ENCODE results near the gene CDK7.
"Not testable (repeated sequence)": the region's sequence is repeated elsewhere in the genome, so short reads cannot be mapped to it uniquely, and the experiment has no call there.

CDK7 gene

GRCh38 chr5:69237877-69238276 lies 3.2 kb downstream of the CDK7 start:
- DNase-seq = no peak

DNA sequence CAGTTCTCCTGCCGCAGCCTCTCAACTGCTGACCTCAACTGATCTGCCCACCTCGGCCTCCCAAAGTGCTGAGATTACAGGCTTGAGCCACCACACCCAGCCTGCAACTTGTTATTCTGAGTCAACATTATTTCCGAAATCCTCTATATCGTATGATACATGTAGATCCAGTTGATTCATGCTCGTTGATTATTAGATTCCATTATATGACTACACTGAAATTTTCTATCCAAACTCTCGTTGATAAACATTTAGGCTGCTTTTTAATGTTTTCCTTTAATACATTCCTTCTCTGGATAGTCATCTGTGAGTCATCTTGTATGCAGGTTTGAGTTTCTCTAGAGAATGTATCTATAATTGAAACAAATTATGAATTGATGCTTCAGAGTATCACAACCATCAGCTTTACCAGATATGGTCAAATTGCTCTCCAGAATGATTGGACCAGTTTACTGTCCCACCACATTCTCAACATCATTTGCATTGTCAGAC lies 4.1 kb downstream of the CDK7 start:
- DNase-seq = no peak

DNA sequence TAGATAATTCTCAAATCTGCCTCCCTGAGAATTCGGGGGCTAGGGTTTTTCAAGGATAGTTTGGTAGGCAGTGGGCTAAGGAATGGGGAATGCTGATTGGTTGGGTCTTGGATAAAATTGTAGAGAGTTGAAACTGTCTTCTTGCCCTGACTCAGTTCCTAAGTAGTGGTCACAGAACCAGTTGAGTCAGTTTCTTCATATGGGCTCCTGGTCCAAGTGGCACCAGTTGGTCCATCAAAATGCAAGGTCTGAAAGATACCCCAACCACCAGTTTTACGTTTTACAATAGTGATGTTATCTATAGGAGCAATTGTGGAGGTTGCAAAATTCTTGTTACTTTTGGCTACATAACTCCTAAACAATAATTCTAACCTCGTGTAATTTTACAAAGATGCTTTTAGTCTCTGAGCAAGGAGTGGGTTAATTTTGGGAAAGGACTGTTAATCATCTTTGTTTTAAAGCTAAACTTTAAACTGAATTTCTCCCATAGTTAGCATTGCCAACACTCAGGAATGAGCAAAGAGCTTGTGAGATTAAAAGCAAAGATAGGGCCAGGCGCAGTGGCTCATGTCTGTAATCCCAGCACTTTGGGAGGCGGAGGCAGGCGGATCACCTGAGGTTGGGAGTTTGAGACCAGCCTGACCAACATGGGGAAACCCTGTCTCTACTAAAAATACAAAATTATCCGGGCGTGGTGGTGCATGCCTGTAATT lies 7.7 kb downstream of the CDK7 start:
- DNase-seq = no peak

- no peak for DNase-seq
Observed at GRCh38 chr5:69245031-69245430, 10.3 kb downstream of the CDK7 start.

DNA sequence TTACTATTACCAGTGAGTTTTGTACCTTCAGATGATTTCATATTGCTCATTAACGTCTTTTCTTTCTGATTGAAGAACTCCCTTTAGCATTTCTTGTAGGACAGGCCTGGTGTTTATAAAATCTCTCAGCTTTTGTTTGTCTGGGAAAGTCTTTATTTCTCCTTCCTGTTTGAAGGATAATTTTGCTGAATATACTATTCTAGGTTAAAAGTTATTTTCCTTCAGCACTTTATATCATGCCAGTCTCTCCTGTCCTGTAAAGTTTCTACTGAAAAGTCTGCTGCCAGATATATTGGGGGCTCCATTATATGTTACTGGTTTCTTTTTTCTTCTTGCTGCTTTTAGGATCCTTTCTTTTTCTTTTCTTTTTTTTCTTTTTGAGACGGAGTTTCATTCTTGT lies 13.3 kb downstream of the CDK7 start:
- no peak for DNase-seq

DNA sequence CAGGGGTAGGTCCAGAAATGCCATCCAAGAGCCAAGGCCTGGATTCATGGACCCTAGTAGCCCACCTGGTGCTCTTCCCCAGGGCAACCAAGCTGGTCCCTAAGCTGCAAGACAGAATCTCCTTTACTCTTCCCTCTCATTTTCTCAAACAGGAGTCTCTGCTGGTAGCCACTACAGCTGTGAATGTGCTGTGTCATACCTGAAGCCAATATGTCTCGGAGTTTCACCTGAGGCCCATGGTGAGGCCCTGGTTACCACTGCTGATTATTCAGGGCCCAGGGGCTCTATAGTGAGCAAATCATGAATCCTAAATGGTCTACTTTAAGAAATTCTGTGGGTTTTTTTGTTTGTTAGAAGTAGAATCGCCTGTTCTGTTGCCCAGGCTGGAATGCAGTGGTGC lies 15.9 kb downstream of the CDK7 start:
- DNase-seq = no peak

GRCh38 chr5:69252437-69252836 lies 17.8 kb downstream of the CDK7 start:
- no peak for DNase-seq

- not testable (repeated sequence) for DNase-seq
Observed at GRCh38 chr5:69255940-69256339, 21.3 kb downstream of the CDK7 start.

- no peak for DNase-seq
Observed at GRCh38 chr5:69257577-69257976, 22.9 kb downstream of the CDK7 start.

DNA sequence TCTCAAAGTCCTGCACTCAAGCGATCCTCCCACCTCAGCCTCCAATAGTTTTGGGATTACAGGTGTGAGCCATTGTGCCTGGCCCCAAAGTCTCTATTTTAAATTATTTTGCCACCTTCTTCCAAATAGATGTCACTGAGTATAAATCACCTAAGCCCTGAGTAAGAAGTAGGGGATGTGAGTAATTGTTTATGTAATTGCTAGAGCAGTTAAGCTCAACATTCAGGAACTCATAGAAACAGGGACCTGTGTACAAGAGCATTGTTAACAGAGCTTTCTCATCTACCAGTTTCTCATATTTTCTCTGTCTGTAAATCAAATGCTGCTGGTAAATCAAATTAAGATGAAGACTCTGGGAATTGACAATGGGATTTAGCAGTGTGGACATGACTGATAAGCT lies 26.3 kb downstream of the CDK7 start:
- DNase-seq = no peak

GRCh38 chr5:69265931-69266330 lies 31.2 kb downstream of the CDK7 start:
- peak; percentile 25 for DNase-seq

GRCh38 chr5:69268899-69269298 lies 34.2 kb downstream of the CDK7 start:
- DNase-seq = no peak

DNA sequence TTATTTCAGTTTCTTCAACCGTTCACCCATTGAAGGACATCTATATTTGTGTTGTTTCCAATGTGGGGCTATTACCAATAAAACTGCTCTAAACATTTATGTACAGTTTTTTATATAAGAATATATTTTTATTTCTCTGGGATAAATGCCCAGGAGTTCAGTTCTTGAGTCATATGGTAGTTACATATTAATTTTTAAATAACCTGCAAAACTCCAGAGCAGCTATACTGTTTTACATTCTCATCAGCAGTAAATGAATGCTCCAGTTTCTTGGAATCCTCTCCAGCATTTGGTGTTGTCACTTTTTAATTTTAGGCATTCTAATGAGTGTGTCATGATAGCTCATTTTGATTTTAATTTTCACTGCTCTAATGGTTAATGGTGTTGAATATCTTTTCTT lies 36.2 kb downstream of the CDK7 start:
- DNase-seq = no peak

DNA sequence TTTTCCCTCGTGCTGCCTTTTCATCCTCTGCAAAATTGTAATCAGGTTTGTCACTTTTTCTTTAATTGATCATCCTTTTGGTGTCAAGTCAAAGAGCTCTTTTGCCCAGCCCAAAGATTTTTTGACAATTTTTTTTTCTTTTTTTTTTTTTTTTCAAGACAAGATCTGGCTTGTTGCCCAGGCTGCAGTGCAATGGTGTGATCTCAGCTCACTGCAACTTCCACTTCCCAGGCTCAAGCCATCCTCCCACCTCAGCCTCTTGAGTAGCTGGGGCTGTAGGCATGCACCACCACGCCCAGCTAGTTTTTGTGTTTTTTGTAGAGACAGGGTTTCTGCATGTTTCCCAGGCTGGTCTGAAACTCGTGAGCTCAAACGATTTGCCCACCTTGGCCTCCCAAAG lies 36.7 kb downstream of the CDK7 start:
- peak; percentile 52 for DNase-seq

GRCh38 chr5:69275563-69275962 lies 40.9 kb downstream of the CDK7 start:
- no peak for DNase-seq

GRCh38 chr5:69276422-69277174 lies 41.9 kb downstream of the CDK7 start:
- no peak for DNase-seq

GRCh38 chr5:69279517-69279916 lies 44.8 kb downstream of the CDK7 start:
- DNase-seq = no peak

GRCh38 chr5:69281114-69281513 lies 46.4 kb downstream of the CDK7 start:
- DNase-seq = no peak

DNA sequence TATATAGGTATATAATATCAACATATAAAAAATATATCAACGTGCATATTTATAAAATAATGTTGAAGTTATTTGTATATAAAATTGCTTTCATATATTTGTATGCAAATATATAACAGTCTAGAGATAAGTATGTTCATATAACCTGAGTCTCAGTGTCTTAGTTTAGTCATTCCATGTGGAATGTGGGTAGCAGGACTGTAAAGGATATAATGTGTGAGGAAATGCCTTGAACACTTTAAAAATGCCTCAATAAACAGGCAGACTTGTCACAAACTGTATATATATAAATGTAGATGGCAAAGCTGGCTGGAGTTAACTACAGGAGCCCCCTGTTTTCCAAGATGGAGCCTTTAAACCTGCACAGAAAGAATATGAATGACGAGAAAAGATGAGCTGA lies 49.5 kb downstream of the CDK7 start:
- DNase-seq = no peak

DNA sequence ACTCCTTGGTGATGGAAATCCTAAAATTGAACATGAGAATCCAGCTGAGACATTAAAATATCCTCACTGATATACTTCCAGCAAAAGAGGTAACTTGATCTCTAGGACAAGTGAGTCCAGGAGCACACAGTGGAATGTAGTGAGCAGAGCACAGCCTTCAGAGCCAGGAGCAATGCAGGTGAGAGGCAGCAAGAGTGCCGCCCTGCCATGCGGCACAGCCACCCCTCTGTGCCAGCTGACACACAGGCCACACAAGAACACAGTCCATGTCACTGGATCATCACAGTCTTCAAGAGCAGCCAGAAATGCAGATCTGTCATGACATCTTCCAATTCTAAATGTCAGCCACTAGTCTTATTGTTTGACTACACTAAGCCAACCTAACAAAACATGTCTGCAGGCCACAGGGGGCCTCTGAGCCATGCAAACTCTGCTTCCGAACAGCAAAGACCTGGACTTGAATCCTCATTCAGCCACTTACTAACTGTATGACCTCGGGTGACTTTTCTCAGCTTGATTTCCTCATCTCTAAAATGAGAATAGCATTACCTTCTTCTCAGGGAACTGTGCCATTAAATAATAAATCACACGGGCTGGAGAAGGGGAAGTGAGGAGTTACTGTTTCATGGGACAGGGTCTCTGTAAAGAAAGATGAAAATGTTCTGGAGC lies 50.9 kb downstream of the CDK7 start:
- DNase-seq = no peak

GRCh38 chr5:69288069-69288468 lies 53.4 kb downstream of the CDK7 start:
- DNase-seq = no peak

GRCh38 chr5:69288688-69289087 lies 54.0 kb downstream of the CDK7 start:
- DNase-seq = no peak

- no peak for DNase-seq
Observed at GRCh38 chr5:69292306-69292705, 57.6 kb downstream of the CDK7 start.

DNA sequence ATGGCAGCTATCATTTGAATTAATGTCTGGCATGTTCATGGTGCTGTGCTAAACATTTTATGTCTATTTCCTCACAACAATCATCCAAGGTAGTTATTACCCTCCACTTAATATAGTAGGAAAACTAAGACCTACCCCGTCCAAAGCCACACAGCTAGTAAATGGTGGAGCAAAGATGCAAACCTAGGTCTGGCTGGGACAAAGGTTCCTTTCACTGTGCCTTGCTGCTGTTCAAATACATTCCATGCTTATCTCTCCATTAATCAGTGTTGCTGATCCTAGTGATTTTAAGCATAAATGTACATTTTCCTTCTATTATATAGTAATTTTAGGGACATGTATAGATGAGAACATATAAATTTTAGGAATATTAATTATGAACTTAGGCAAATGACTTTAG lies 59.2 kb downstream of the CDK7 start:
- DNase-seq = no peak
